ENCODE results near the gene LRPPRC. TPM values are rescaled to one million over a fixed set of nuclear protein-coding genes. Genes with fewer than 3 reads are reported as not detected.

The LRPPRC gene
- total and polyA plus RNA-seq, 2 experiments from 2014 or later: 163 to 200 TPM

GRCh38 chr2:43854671-43855070, 141.1 kb downstream of the LRPPRC start:
- Mint-ChIP-seq H3K36me3 (ENCODE audit: low read depth) (no peaks in the 10 kb centered on the region), H3K4me3 (no peak overlapping the region), H3K27ac (no peak overlapping the region), H3K27me3 (ENCODE audit: insufficient read depth, low read depth, poor library complexity) (peaks cover 5% of the 10 kb centered on the region), H3K9me3 (no peaks in the 10 kb centered on the region), H3K4me1 (no peaks in the 10 kb centered on the region)
- no peaks in the 10 kb centered on the region for H3K36me3 ChIP-seq (ENCODE audit: insufficient read depth)
- peaks cover 30% of the 10 kb centered on the region; the same call in 1 of the 2 replicates for H3K27me3 ChIP-seq (ENCODE audit: insufficient read depth)
- TF ChIP-seq ZNF114 (CRISPR knock-in tag; IDR thresholded peaks at IDR 0.05) (no peak), POLR2AphosphoS5 (IDR thresholded peaks at IDR 0.05; ENCODE audit: low read depth) (no peak), JUNB (IDR thresholded peaks at IDR 0.05; ENCODE audit: unreplicated experiment) (no peak), CREB1 (CRISPR knock-in tag; IDR thresholded peaks at IDR 0.05; ENCODE audit: low read depth) (no peak), REST (IDR thresholded peaks at IDR 0.05; ENCODE audit: unreplicated experiment) (no peak), EZH2phosphoT487 (IDR thresholded peaks at IDR 0.05; ENCODE audit: unreplicated experiment) (no peak), EZH2 (IDR thresholded peaks at IDR 0.05; ENCODE audit: low read depth, unreplicated experiment) (no peak), NANOG (IDR thresholded peaks at IDR 0.05; ENCODE audit: borderline replicate concordance) (no peak), ZNF331 (CRISPR knock-in tag; IDR thresholded peaks at IDR 0.05; ENCODE audit: low read depth) (no peak), ETS1 (IDR thresholded peaks at IDR 0.05) (no peak), CTCF (conservative IDR thresholded peaks at IDR 0.05; ENCODE audit: low read depth in 2 of 2) (no peak), STAT1 (IDR thresholded peaks at IDR 0.05; ENCODE audit: unreplicated experiment) (no peak), ZNF462 (CRISPR knock-in tag; IDR thresholded peaks at IDR 0.05) (no peak)
- H4K20me1 ChIP-seq (replicated peaks; ENCODE audit: insufficient read depth): no peaks in the 10 kb centered on the region
- ATAC-seq (no peak), DNase-seq (ENCODE audit: low spot score) (no peak)
- H3K9me2 ChIP-seq (ENCODE audit: insufficient read depth): no peaks in the 10 kb centered on the region
- H3K4me3 ChIP-seq: no peak overlapping the region
- no peaks in the 10 kb centered on the region for H3F3A ChIP-seq (replicated peaks; ENCODE audit: low read depth)
- H3K4me1 ChIP-seq (ENCODE audit: insufficient read depth): no peaks in the 10 kb centered on the region
- H3K27ac ChIP-seq (ENCODE audit: low read depth): no peak overlapping the region
- H3K4me2 ChIP-seq: no peak overlapping the region
- H3K79me2 ChIP-seq (replicated peaks; ENCODE audit: insufficient read depth): no peaks in the 10 kb centered on the region
- no peak overlapping the region for H2AFZ ChIP-seq
